ENCODE measurements around the gene CDH2. TPM values are rescaled to one million over a fixed set of nuclear protein-coding genes. Genes with fewer than 3 reads are reported as not detected.

Gene CDH2
- total RNA-seq, 1 donor from 2014 or later, result 0.79 TPM

DNA sequence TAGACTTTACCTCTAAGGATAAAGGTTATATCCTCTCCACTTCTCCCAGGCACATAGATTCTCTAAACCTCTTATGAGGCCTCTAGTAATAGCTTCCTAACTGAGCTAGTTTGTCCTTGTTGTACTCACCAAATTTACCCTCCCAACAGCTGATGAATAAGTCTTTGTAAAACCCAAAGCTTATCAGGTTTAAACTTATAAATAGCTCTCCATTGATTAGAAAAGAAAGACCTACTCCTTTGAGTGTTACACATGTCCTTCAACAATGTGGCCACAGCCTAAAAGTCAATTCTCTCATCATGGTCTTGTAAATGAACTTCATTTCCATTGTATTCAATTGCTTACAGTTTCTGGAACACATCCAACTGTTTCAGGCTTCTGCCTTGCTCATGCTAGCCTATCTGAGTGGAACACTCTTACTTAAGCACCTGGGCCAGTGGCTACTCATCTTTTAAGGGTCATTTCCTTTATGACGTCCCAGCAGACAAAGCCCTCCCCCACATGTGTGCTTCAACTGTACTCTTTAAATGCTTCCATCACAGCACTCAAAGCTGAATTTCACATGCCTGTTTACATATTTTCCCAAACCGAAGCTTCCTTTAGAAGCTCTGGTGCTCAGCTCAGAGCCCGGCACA lies 131.6 kb downstream of the CDH2 start:
- DNase-seq (ENCODE audit: low read depth in 2 of 2), result peak in 1 of 2 donors; percentile 77

DNA sequence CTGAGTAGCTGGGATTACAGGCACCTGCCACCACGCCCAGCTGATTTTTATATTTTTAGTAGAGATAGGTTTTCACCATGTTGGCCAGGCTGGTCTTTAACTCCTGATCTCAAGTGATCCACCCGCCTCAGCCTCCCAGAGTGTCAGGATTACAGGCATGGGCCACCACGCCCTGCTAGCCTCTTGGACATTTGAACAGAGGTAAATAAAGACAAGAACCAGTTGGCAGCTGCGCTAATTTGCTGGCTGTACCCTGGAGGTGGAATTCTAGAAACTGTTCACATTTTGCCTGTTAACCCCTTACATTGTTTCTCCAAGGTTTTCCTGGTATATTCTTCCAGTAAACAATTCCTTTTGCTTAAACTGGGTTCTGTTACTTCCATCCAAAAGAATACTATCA lies 132.9 kb downstream of the CDH2 start:
- DNase-seq (ENCODE audit: low read depth in 2 of 2), result no peak

DNA sequence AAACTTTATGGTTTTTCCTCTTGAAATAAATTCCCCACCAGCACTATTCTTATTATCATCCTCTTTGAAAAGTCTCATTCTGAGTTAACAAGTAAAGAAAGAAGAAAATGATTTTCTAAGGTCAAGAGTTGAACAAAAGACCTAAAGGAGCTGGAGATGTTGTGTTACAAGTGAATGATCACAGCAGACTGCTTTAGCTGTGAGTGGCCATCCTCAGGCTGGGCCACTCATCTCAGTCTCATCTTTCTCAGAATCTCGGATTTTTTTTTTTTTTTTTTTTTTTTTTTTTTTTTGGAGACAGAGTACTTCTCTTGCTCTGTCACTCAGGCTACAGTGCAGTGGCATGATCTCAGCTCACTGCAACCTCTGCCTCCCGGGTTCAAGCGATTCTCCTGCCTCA lies 133.3 kb downstream of the CDH2 start:
- DNase-seq (ENCODE audit: low read depth in 2 of 2), result no peak

GRCh38 chr18:28041366-28041765 lies 135.6 kb downstream of the CDH2 start:
- DNase-seq (ENCODE audit: low read depth in 2 of 2), result peak in 1 of 2 donors; percentile 47

DNA sequence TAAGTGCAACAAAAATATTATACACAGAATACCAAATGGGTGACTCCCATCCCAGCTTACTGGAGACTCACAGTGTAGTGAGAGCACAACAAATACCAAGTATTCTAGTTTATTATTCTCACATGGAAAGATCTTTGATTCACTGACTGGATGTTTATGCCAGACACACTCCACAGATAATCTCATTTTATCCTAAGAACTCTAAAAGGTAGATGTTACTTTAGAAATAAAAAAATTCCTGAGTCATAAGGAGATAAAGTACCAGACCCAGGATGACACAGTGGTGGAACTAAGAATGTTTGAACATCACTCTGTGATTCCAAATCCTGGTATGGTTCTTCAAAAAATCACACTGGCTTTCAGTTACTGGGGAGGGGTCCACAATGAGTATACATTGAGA lies 136.2 kb downstream of the CDH2 start:
- DNase-seq (ENCODE audit: low read depth in 2 of 2), result no peak

GRCh38 chr18:28040211-28040610 lies 136.7 kb downstream of the CDH2 start:
- no peak for DNase-seq (ENCODE audit: low read depth in 2 of 2)

- no peak for DNase-seq (ENCODE audit: low read depth in 2 of 2)
These were observed 137.2 kb downstream of the CDH2 start for GRCh38 chr18:28039691-28040090.

DNA sequence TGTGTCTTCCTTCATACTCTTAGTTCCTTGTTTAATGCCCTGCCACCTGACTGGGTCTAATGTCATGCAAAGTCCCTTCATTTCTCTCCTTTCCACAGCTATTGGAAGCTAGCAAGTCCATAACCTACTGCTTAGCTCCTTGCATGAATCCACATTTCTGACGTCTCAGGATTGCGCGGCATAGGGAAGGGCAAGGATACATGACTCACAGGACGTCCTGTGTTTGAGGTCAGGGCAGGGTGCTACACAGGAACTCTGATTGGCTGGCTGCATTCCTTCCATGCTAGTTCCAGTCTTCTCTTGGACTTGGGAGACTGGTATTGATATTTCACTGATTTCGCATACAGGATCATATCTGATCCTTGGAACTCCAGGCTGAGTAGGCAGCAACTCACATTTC lies 137.9 kb downstream of the CDH2 start:
- DNase-seq (ENCODE audit: low read depth in 2 of 2), result peak in 1 of 2 donors; percentile 78

- no peak for DNase-seq (ENCODE audit: low read depth in 2 of 2)
These were observed 140.4 kb downstream of the CDH2 start for GRCh38 chr18:28036488-28036887.

- no peak for DNase-seq (ENCODE audit: low read depth in 2 of 2)
These were observed 142.4 kb downstream of the CDH2 start for GRCh38 chr18:28034567-28034966.

GRCh38 chr18:28032177-28032576 lies 144.8 kb downstream of the CDH2 start:
- no peak for DNase-seq (ENCODE audit: low read depth in 2 of 2)

- no peak for DNase-seq (ENCODE audit: low read depth in 2 of 2)
These were observed 146.5 kb downstream of the CDH2 start for GRCh38 chr18:28030458-28030857.

DNA sequence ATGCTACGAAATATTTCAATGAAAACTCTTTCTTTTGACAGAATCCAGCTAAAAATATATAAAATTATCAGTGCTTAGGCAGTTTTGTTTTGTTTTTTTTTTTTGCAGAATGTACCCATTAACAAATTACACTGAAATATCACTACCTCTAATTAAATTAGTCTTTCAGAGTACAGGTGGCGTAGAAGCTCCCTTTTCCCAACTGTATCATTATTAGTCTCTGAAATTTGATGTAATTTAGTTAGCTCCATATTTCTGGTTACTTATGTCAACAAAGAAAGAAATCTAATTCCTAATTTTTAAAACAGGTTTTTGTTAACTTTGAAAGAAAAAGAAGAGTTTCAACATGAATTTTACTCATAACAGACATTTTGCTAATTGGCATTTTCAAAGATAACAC lies 149.2 kb downstream of the CDH2 start:
- no peak for DNase-seq (ENCODE audit: low read depth in 2 of 2)

- no peak for DNase-seq (ENCODE audit: low read depth in 2 of 2)
These were observed 157.4 kb downstream of the CDH2 start for GRCh38 chr18:28019425-28020108.

DNA sequence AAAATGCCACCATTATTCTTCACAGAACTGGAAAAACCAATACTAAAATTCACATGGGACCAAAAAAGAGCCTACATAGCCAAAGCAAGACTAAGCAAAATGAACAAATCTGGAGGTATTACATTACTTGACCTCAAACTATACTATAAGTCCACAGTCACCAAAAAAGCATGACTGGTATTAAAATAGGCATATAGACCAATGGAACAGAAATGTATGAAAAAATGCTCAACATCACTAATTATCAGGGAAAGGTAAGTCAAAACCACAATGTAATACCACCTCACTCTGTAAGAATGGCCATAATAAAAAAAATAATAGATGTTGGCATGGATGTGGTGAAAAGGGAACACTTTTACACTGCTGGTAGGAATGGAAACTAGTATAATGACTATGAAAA lies 158.6 kb downstream of the CDH2 start:
- DNase-seq (ENCODE audit: low read depth in 2 of 2), result no peak

DNA sequence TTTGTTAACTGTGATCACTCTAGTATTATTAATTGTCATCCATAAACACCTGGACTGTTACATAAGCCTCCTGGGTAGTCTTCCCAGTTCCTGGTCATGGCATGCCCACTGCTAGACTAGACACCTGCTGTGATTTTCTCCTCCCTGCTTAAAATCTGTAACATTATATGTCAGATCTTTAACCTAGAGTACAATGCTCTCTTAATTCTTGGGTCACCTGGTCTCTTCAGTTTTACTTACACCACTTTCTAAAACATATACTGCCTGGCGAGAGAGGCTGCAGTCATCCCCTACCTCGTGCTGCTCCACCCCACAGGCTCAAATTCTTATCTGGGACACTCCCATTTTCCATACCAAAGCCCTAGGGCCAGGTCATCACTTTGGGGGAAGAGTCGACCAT lies 161.3 kb downstream of the CDH2 start:
- no peak for DNase-seq (ENCODE audit: low read depth in 2 of 2)

GRCh38 chr18:28013066-28013465 lies 163.9 kb downstream of the CDH2 start:
- DNase-seq (ENCODE audit: low read depth in 2 of 2), result peak in 1 of 2 donors; percentile 9

DNA sequence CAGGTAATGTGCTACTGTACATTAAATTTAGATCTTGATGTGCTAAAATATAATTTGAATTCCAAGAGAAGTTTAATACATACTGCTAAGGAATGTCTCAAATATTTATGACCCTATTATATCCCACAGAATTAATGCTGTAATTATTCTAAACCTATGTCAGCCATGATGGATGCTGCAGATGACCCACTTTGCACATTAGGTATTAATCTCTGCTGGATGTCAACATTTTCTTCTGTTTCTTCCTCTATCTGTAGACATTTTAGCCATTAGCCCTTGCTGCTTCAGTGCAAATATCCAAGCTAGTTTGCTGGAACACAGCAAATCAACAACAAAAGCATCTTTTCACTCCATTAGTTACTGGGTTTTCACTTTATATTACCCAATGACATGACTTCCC lies 164.6 kb downstream of the CDH2 start:
- no peak for DNase-seq (ENCODE audit: low read depth in 2 of 2)

GRCh38 chr18:28009589-28009988 lies 167.3 kb downstream of the CDH2 start:
- no peak for DNase-seq (ENCODE audit: low read depth in 2 of 2)

- peak in 1 of 2 donors; percentile 29 for DNase-seq (ENCODE audit: low read depth in 2 of 2)
These were observed 169.1 kb downstream of the CDH2 start for GRCh38 chr18:28007841-28008240.

DNA sequence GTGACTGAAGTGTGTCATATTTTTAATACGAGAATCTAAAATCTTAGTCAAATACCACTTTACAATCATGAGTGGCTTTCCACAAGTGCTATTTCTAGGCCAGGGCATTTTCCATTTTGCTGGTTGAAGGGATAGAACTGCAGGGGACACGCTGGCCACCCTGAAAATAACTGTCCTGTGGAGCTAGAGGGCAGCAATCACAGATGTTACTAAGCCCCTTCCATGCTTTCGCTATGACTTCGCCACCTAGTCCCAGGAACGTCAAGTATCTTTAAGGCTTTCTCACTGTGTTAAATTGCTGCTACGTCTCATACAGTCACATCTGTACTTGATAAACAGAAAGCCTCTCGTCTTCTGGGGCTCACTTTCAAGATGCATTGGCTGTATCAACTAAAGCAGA lies 171.8 kb downstream of the CDH2 start:
- no peak for DNase-seq (ENCODE audit: low read depth in 2 of 2)

- DNase-seq (ENCODE audit: low read depth in 2 of 2), result no peak
These were observed 172.3 kb downstream of the CDH2 start for GRCh38 chr18:28004606-28005005.

GRCh38 chr18:28003451-28003850 lies 173.5 kb downstream of the CDH2 start:
- peak; percentile 1 to 80 for DNase-seq (ENCODE audit: low read depth in 2 of 2)

Data from lung microvascular endothelial cell (primary cell).